H1 (cell line): Measurements from ENCODE around the gene INPP4B. TPM values are rescaled to one million over a fixed set of nuclear protein-coding genes. Genes with fewer than 3 reads are reported as not detected.

Experiments used
- CTBP2 ChIP-seq: IDR thresholded peaks from 2 replicates; pipeline ENCODE4 v1.7.0; 2011; ENCODE audit warnings: borderline replicate concordance, mild to moderate bottlenecking, moderate library complexity, mixed read lengths, low read length; ENCODE audit not compliant: insufficient read depth, insufficient read length
- TBP ChIP-seq: IDR thresholded peaks from 2 replicates; pipeline ENCODE4 v1.6.1; 2011; ENCODE audit warnings: low read depth, low read length, improper control_type of control experiment
- ZNF274 ChIP-seq: IDR thresholded peaks from 2 replicates; pipeline ENCODE4 v1.7.0; 2012; ENCODE audit warnings: low read length, borderline replicate concordance; ENCODE audit errors: extremely low read depth
- polyA plus RNA-seq, 7 experiments: library from polyadenylated mRNA; depleted of rRNA in 3 of 7; stranded (reverse) in 5 of 7; unstranded in 2 of 7; fragments of >200 nt in 5 of 7; fragments of 200-250 nt in 2 of 7; gene quantifications; 1 replicate in 5 of 7; 2 replicates in 1 of 7; 4 replicates in 1 of 7; pipeline versions ENCODE4 v1.2.1 to v1.2.3, GENCODE V29; 2011 to 2013; ENCODE audit warnings: missing spikeins in 2 of 7, mixed read lengths in 2 of 7
- total RNA-seq: library from RNA; stranded (reverse); fragmentation: NEBNext Ultra II Directional; extraction: Animal tissue kit (Norgen Biotek cat#: 25700); gene quantifications from 2 replicates; pipeline ENCODE4 v1.2.1, GENCODE V29; 2021

The INPP4B gene
- total and polyA plus RNA-seq, 2 of the 8 experiments (the other 6 are each of a cell fraction or from before 2014, with no cell fraction given), result 0.11 to 0.54 TPM

- no peak for TF ChIP-seq ZNF274
- TF ChIP-seq CTBP2, result no peak
- TF ChIP-seq TBP, result no peak
These were observed 685.0 kb downstream of the INPP4B start (continued) for GRCh38 chr4:142161086-142161485.
